OCI-M2 (cell line): ENCODE results near the gene OR1C1.
"Not testable (repeated sequence)": the region's sequence is repeated elsewhere in the genome, so short reads cannot be mapped to it uniquely, and the experiment has no call there.

Experiments
- DNase-seq: peaks from one replicate; lab custom pipeline; 2025; ENCODE audit not compliant: unreplicated experiment; lab: John Stamatoyannopoulos, UW

Gene OR1C1

DNA sequence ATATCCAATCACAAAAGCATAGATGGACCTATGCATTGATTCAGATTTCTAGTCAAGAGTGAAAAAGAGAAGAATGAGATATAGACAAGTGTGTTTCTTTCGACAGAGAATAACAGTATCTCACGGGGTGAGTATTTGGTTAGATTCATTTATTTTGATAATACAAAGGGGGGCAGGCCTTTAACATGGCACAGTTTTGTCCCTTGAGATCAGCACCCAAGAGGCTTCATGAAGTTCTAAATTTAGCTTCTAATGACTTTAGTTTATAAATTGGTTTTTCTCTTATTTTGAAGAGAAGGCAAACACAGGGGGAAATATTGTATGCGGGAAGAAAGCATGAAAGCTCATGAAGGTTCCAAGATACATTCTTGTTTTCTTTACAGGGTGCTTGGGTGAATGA, at the start of gene OR1C1:
Gene OR1C1 (minus strand): TSS at position 101 of the 400 bp plus-strand sequence. CDS start 2,150 bp downstream, outside the sequence.
- DNase-seq: no peak

DNA sequence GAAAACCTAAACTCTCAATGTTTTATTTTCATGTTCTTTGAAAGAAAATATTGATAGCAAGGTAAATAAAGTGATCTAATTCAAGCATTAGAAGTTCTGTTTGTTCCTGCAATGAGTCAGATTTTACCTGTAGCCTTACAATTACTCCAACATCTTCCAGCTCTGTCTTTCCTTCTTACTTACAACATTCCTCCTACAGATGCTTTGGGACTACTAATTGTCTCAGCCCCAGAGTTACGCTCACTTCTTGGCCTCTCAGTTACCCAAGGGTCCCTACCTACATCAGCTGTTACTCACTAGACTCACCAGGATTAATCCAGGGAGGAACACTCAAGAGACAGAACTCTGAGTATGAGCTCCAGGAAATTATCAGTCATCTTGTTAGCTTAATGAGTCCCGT, 37.2 kb upstream of the OR1C1 start:
- no peak for DNase-seq

DNA sequence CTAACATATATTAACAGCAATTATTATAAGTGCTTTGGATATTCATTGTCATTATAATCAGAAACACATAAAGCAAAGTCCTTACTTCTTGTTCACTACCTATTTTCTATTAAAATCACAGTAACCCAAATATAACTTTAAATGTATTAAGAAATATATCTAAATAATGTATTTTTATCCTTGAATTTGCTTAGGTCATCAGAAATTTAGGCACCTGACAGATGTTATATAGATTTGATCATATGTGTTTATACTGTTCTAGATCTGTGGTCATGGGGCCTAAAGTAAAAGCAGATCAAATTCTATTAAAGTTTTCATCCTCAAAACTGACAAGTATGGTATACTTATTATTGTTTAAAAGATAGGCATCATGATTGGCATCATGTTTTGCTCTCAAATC, 9.2 kb upstream of the OR1C1 start:
- no peak for DNase-seq

- not testable (repeated sequence) for DNase-seq
Measured at GRCh38 chr1:247754311-247754710, 6.0 kb downstream of the OR1C1 start.

GRCh38 chr1:247749870-247750269, 10.5 kb downstream of the OR1C1 start:
- no peak for DNase-seq

GRCh38 chr1:247748041-247748440, 12.3 kb downstream of the OR1C1 start, which contains the start of gene OR14A2:
Gene OR14A2, minus strand, starts transcription at chr1:247748141.
- no peak for DNase-seq

DNA sequence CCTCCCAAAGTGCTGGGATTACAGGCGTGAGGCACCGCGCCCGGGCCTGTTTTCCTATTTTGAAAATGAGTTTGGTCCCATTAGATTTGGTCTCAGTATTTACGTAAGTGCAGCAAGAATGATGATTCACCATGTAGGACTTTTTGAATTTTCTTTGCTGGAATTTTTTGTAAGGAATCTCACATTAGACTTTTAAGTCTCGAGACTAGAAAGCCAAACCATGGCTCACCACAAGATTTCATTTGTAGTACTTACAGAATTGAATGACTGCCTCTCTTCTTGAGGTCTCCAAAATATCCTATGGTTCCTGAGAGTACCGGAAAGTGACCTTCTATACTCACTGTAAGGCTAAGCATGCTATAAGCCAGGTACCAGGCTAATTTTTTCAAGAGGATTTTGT, 12.7 kb downstream of the OR1C1 start:
- DNase-seq: no peak

DNA sequence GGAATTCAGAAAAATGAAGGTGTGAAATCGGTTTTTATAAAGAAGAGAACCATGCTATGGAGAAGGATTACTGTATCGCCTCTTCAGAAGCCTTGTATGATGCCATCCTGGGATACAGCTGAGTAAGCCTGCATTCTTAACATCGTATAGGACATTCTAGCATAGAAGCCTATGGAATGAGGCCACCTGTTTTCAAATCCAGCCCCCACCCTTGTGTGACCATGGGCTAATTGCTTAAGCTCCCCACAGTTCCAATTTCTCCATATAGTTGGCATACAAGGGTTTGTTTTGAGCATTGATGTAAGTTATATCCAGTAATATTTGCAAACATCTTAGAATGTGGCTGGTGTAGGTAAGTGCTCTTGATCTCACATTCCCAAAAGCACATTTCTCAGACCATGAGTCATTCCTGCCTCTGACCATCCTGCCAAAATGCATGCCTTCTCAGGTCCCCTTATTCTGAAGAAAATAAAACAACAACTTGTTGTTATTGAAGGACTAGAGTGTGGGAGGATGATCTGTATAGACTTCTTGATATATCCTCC, 13.9 kb downstream of the OR1C1 start:
- DNase-seq: no peak

DNA sequence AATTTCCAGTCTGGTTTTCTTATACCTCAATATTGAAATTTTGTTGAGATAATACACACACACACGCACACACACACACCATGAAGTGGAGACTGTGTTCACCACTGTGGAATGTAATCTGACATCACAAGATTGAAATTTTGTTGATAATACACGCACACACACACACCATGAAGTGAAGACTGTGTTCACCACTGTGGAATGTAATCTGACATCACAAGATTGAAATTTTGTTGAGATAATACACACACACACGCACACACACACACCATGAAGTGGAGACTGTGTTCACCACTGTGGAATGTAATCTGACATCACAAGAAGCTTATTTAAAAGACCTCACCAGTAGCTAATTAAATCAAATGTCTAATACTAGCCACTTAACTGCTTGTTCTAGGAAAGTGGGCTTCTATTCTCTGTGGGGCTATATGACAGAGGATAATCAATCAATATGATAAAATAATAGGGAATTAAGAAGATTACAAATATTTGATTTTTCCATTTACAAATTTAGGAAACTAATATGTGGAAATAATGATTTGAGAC, 18.1 kb downstream of the OR1C1 start:
- DNase-seq: not testable (repeated sequence)

DNA sequence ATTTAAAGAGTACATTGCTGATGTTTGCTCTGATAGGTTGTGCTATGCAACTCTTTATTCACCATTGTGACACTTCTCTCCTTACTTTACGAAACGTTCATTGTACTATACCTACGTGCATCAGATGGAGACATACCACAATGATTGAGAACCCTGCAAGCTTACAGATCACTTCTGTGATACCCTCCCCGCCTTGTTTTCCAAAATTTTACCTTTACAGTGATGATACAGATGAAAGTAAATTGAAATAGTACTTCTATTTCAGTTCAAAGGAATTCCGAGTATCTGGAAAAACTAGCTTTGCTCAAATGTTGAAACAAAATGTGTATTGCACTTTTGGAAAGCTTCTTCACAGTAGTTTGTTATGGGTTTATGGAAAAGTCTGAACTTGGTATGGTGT, 18.6 kb downstream of the OR1C1 start:
- no peak for DNase-seq

GRCh38 chr1:247740721-247741120, 19.6 kb downstream of the OR1C1 start:
- no peak for DNase-seq

GRCh38 chr1:247738315-247738714, 22.0 kb downstream of the OR1C1 start, which contains the start of gene OR14K1:
Gene OR14K1, plus strand, starts transcription at chr1:247738615. Its CDS starts 0 bp downstream, at chr1:247738615.
- DNase-seq: no peak

- no peak for DNase-seq
Measured at GRCh38 chr1:247721222-247721621, 39.1 kb downstream of the OR1C1 start.

- no peak for DNase-seq
Measured at GRCh38 chr1:247716546-247716945, 43.8 kb downstream of the OR1C1 start, which contains the start of gene OR6F1. Gene OR6F1, minus strand, starts transcription at chr1:247716646. Its CDS starts 3,891 bp downstream, at chr1:247712755.

DNA sequence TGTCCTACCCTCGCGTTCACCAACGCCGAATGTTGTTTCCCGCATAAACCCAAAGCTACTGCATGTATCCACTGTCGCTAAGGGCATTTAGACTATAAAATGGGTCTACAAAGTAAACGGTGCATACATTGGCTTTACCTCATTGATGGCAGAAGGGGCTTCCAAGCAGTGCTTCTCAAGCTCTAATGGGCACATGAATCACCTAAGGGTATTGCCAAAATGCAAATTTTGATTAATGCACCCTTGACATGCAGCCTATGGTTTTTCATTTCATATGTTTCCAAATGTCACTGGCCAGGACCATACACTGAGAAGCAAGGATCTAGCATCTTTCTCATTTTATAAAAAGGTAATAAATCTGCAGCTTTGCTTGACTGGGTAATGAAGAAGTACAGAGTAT, 46.6 kb downstream of the OR1C1 start:
- no peak for DNase-seq

DNA sequence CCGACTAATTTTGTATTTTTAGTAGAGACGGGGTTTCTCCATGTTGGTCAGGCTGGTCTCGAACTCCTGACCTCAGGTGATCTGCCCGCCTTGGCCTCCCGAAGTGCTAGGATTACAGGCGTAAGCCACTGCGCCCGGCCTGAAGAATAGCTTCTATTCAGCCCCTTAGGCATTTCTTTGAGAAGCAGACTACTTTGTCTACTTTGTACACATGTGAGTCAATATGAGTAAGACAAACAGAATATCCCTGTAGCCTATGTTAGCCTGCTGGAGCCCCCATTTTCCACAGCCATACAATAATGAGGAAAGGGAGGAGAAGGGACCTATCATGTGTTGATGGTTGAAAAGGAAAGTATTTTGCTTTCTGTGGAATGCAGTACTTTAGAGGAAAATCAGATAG, 49.7 kb downstream of the OR1C1 start:
- DNase-seq: not testable (repeated sequence)
